HG02870 (cell line): ENCODE measurements around the gene ARMC9.
"Not testable (repeated sequence)": the region's sequence is repeated elsewhere in the genome, so short reads cannot be mapped to it uniquely, and the experiment has no call there.

Source experiments
- ATAC-seq: cut with Tn5 transposase; IDR thresholded peaks from one replicate; pipeline ENCODE4 v1.9.1; 2021; ENCODE audit warnings: mild to moderate bottlenecking, moderate library complexity; ENCODE audit not compliant: unreplicated experiment

The ARMC9 gene

DNA sequence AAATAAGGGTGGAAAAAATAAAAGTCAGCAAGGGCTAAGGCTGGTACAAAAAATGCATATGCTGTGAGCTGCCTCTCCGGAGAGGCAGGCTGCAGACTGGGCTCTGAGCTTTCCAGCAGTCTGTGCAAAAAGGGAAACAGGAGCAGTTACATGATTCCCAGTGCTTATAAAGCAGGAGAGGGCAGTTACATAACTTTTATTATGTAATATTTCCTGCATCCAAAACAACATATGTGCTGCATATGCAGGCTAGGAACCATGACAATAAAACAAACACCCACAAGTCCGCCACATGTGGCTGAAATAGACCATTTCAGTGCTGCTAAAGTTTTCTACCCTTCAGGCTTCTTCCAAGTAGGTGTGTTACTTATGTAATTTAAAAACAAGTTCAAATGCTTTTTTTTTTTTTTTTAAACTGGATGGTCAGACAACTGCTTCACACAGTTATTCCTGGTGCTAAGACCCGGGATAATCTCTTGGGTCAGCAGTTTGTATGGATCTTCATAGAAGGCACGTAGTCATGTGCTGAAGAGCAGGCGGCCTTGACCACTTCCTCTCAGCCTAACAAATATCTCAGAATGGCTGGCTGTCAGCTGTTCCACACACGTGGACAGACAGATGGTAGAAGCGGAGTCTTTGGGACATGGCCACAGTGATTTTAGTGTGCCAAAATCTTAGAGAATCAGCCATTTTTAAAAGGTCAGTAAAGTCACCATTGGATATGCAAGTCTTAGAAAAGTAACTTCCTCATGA lies 43.5 kb downstream of the ARMC9 start:
- no peak for ATAC-seq

DNA sequence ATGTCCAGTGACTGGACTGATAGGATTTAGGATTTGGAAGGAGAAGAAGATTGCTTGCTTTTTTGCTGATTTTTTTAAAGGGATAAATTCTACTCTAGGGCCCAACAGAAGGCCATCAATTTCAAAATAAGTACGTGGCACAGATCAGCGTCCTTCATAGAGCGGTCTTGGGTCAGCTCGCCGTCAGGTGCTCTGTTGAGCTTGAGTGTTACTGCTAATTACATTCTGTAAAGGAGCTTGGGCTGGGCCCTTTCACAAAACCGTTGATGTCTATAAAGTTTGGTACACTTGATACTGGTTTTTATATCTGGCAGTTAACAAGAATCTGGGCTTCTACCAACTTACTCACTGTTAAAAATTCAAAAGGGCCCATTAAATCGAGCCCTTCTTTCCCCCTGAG lies 45.4 kb downstream of the ARMC9 start:
- no peak for ATAC-seq

DNA sequence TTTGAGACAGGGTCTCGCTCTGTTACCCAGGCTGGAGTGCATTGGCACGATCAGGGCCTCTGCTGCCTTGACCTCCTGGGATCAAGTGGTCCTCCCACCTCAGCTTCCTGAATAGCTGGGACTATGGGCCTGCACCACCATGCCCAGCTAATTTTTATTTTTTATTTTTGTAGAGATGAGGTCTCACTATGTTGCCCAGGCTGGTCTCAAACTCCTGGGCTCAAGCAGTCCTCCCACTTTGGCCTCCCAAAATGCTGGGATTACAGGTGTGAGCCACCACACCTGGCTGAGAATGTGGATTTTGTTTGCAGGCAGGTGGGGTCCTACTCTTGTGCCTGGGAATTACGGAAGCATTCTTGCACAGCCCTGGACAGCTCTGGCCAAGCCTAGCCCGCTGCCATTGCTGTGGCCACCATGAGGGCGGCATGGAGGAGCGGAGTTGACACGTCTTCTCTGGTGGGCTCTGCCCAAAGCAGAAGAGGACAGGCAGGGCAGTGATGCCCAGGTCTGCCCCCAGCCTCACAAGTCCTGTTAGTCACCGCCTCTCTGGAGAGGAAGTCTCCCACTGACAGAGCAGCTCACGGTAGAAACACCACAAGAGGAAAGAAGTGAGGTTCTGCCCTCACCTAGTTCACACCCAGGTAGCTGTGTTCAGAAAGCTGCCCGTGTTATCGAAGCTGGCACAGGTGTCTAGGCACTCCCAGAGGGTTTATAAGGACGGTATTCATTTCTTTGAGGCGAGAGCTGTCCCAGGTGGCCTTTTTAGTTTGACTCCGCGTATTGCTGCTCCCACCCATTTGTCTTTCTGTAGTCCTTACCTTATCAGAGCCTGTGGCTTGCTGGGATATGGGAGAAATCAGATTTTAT lies 46.2 kb downstream of the ARMC9 start:
- no peak for ATAC-seq

DNA sequence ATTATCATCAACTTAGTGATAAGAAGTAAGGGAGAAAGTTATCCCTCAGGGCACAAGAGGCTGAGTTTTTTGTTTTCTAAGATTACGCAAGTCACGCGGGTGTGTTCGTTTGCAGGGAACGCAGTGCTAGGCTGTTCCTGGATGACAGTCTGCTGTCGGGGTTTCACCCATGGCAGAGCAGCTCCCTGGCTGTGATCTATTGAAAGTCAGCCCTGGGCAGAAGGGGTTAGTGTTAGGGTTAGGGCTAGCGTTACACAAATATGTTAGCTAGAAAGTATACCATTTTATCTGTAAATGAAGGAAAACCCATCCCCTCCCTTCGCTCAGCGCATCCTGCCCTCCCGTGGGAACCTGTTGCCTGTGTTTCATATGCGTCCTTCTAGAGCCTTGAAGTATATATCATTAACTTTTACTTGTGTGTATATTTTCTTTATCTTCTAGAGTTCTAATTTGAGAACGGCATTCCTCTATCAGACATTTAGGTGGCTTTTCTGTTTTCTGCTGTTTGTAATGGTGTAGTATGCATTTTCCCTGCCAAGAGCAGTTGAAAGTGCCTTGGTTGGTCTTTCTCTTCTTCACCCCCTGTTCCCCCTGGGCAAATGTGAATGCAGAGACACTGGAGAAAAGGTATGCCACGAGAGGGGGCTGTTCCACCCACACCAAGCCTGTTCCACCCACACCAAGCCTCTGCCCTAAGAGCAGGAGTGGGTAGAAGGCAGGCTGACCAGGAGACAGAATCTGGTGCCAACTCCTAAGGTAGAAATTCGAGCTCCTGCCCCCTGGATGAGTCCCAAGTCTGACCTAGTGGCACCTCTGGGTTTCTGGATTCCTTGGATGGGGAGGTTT lies 47.0 kb downstream of the ARMC9 start:
- no peak for ATAC-seq

DNA sequence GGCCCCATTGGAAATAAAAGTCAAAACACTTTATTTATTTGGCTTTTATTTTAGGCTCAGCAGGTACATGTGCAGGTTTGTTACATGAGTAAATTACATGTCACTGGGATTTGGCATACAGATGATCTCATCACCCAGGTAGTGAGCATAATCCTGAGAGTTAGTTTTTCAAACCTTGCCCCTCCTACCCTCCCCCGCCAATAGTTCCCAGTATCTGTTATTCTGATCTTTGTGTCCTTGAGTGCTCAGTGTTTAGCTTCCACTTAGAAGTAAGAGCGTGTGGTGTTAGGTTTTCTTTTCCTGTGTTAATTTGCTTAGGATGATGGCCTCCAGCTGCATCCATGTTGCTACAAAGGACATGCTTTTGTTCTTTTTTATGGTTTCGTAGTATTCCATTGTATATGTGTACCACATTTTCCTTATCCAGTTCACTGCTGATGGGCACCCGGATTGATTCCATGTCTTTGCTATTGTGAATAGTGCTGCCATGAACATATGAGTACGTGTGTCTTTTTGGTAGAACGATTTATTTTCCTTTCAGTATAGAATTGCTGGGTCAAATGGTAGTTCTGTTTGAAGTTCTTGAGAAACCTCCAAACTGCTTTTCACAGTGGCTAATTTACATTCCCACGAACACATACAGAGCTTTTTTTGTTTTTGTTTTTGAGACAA lies 47.9 kb downstream of the ARMC9 start:
- no peak for ATAC-seq

DNA sequence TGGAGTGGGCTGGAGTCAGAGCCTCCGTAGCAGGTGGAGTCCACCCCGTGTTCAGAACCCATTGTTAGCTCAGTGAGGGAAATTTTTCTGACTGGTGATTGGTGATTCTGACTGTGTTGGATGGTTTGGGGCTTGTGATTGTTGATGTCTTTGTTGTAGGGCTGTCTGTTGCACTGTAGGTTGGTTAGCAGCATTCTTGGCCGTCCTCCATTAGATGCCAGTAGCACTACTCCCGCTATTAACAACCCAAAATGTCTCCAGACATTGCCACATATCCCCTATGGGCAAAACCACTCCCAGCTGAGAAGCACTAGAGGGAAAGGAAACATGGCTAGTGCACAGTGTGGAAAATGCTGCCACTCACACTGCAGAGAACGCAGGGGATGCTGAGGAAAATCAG lies 51.7 kb downstream of the ARMC9 start:
- ATAC-seq: no peak

DNA sequence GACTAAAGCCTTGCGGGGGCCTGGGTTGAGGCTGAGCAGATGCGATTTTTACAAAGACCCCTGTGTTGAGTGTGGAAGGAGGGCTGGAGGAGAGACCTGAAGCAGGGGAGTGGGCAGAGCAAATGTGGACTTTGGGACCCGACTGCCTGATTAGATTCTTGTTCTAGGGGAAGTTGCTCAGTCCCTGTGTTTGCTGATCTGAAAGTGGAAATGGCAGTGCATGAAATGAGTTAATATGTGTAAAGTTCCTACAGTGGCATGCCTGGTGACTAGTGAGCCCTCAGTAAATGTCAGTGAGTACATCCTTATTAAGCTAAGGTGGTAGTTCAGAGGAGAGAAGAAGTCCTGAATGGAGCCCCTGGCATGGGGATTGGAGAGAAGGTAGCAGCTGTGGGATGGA lies 52.3 kb downstream of the ARMC9 start:
- ATAC-seq: no peak

DNA sequence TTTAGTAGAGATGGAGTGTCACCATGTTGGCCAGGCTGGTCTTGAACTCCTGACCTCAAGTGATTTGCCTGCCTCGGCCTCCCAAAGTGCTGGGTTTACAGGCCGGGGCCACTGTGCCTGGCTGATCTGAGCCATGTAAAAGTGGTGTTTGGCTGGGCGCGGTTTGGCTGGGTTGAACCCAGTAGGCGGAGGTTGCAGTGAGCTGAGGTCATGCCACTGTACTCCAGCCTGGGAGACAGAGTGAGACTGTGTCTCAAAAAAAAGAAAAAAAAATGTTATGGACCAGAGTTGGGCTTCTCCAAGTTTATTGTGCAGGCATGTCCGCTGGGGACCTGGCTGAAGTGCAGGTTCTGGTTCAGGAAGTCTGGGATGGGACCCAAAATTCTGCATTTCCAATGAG lies 54.9 kb downstream of the ARMC9 start:
- ATAC-seq: not testable (repeated sequence)

DNA sequence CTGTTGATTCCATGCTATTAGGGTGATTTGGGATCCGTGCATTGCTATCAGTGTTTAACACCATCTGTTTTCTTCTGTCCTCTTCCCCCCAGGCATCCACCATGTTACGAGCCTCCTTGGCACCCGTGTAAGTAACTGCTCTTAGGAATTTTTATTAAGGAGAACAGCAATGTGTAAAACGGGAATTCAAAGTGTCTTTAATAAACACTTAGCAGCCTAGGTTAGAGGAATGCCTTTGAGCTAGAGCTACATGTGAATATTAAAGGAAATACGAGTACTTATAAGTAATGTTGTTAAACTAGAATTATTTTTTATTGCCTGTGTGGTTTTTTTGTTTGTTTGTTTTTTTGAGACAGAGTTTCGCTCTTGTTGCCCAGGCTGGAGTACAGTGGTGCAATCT lies 58.1 kb downstream of the ARMC9 start:
- ATAC-seq: no peak

DNA sequence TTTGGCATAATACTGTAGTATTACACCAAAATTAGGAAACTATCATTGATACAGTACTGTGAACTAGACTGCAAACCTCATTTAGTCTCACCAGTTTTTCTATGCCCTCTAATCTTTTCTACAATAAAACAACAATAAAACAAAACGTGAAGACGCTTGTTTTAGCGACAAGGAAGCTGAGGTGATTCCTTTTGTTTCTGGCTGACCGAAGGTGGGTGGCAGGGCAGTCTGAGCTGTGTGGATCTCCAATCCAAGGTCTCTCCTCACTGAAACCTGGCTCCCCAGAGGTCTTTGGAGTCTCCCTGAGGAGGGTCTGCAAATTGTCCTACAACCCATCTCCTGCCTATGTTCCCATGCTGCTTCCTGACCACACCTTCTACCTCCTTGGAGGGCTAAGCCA lies 59.3 kb downstream of the ARMC9 start:
- no peak for ATAC-seq

DNA sequence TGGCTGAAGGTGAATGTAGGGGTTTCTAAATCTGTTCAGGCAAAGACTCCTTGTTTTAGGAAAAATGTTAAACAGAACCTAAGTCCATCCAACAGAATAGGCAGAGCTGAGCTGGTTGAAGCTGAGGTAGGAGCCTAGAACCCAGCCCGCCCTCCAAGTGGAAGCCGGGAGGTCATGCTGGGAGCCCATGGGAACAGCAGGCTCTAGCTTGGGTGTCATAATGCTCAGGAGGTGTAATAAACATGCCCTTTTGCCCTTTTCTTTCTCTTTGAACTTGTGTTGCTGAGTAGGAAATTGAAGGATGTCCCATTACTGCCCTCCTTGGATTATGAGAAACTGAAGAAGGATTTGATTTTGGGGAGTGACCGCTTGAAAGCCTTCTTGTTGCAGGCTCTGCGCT lies 60.3 kb downstream of the ARMC9 start:
- ATAC-seq: no peak

DNA sequence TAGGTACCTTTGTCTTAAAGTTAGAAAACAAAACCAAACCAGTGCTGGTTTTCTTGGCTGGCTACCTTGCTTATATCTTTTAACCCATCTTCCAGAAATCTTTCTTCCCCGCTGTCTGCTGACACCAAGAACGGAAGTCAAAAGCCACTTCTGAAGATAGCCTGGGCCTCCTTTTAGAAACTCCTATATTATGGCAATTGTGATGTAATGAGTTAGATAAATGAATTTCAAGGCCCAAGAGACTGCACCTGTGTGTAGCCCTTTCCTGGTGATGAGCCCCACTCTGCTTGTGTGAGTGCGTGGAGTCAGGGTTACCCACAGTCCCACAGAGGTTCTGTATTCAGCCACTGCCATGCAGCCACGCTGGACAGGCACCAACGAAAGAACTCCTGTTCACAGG lies 60.7 kb downstream of the ARMC9 start:
- ATAC-seq: no peak

DNA sequence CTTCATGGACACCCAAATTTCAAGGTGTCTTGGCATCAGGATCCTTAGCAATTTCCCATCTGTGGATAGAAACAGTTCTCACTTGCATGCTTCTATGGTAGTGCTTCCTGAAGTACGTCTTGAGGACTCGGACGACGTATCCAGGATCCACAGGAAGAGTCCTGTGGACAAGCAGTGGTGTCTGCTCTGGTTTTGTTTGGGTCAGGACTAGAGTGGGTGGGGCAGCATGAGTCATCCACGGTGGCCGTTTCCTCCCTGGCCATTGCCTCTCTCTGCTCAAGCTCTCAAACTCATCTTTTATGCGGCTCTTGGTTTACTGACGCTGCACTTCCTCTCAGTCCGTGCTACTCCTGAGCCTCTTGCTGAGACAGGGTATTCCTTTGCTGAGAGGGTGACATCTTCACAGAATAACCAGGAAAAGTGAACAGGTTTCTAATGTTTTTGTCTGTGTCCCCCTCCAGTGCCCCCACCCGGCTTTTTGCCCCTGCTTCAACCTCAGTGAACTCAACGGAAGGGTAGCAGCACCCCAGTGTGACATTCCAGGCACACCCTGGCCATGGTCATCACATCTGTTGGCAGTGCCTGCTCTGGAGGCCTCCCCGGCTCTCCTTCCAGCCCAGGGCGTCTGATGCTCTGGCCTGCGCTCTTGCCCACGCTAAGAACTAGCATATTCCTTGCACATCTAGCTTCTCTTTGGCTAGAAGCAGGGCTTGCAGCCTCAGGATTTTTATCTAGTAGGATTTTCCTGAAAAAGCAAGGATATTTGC lies 62.2 kb downstream of the ARMC9 start:
- ATAC-seq: no peak

DNA sequence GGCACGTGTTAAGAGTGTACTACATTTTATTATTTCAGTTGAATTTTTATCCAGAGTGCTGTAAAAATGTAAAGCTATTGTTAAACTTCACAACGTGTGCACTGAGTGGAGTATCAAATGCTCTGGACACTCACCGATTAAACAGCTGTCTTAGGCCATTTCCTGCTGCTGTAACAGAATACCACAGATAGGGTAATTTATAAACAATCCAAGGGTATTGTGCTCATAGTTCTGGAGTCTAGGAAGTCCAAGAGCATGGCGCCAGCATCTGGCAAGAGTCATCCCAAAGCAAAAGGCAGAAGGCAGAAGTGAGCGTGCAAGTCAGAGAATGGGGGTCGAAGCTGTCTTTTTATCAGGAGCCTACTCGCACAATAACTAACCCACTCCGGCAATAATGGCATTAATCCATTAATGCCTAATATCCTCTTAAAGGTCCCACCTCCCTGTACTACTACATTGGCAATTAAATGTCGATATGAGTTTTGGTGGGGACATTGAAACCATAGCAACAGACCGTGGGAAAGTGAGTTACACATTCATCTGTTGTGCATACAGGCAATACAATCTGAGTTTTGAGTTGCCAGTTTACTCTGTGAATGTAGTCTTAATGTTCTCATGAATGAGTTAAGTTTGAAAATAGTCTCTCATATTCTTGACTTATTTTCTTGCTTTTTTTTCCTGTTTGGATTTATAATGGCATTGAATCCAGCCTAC lies 64.8 kb downstream of the ARMC9 start:
- ATAC-seq: no peak

DNA sequence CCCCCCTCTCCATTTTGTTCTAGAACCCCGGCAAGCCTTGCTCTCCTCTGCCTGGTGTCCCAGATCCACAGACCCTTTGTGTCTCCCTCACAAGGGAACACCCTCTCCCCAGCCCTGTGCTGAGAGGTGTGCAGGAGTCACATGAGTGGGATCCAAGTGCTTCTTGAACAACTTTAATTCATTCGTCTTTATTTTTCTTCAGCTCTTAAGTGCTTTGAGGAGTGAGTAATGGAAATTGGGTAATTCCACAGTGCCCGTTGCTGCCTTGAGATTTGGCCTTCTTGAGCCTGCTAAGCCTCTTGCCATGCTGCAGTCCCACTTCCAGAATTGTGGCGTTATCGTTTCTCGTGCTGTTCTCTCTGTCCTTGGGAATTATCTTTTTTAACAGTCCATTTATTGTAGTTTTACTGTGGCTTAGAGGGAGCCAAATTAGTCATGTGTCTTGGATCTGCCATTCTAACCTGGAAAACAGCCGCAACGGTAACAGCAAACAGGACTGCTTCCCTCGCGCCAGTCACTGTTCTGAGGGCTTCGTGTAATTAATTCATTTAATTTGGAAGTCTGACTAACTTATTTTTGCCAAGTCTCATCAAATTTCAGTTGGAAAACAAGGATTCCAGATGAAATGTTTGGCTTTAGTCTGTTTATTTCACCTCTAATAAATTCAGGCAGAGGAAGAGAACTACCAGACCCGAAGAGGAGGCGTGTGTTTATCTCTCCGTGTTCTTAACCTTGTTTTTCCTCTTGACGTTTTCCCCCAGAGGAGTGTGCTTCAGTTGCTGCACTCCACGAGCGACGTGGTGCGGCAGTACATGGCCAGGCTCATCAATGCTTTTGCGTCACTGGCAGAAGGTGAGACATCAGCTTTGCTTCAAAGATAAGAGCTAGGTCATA lies 72.0 kb downstream of the ARMC9 start:
- no peak for ATAC-seq

DNA sequence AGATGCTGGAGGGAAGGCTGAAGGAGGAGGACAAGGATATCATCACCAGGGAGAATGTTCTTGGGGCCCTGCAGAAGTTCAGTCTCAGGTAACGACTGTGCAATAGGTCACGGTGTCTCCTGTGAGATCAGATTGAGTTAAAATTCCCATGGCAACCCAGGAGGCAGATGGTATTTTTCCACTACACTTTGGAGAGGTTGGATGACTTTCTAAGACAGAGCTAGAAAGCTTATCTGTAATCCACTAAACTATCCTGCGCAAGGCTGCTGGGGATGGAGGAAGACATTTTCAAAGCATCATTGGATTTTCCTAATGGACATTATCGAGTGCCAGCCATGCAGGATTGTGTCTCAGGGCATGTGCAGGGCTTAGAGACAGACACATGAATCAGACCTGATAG lies 74.6 kb downstream of the ARMC9 start:
- ATAC-seq: no peak

DNA sequence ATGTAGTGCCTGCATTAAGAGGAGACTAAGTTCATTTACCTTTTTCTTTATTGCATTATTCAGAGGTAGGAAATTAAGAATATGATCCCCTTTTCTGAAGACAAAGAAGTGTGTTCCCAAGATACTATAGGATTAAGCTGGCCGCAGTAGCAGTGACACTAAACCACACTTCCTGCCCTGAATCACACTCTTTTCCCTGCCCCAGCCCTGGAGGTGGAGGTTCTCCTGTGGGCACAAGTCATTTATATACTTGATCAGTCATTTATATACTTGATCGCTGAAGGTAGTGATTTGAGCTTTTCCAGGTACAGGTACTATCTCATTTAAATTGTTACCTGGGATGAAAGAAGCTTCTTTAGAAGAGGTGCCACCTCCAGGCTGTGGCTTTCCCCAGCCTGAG lies 78.6 kb downstream of the ARMC9 start:
- ATAC-seq: no peak

DNA sequence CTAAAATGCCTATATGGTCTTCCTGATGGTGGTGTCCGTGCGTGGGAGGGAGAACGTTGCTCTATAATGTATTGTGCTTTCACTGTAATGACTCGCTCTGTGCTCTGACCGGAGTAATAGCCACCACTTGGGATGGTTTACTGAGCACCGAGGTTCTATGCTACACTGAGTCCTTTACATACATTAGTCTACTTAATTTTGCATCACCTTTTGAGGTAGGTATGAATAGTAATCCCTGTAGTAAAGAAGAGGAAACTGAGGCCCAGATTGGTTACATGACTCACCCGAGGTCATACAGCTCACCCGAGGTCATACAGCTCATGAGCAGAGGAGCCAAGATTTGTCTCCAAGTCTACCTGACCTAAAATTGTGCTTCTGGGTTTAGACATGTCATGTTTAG lies 79.5 kb downstream of the ARMC9 start:
- ATAC-seq: no peak

DNA sequence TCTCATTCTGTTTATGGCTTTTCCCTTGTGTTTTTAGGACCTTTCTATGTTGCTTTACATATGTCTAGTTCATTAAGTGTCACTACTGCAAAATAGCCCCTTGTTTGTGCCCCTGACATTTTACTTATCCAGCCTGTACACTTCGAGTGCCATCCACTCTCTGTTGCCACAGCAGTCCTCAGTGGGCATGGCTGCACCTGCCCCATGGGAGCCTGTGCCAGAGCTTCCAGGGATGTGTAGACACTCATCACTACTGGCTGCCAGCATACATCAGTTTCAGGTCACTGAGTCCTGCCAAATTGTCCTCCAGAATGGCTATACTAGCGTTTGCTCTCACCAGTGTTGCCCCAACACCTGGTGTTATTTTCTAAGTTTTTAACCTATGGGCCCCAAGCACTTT lies 80.4 kb downstream of the ARMC9 start:
- ATAC-seq: no peak
